22Rv1 (cell line): Measurements from ENCODE around the gene LIN52.

Experiments
- H3K27ac ChIP-seq: fragments of 450-650 bp; 2 replicates; pipeline ENCODE4 v1.5.1; 2017
- CTCF ChIP-seq: fragments of 450-650 bp; IDR thresholded peaks from 2 replicates; pipeline ENCODE4 v1.5.1; 2017; ENCODE audit warnings: mild to moderate bottlenecking
- ZFX ChIP-seq: fragments of 450-650 bp; IDR thresholded peaks from 2 replicates; pipeline ENCODE4 v1.6.1; 2017; ENCODE audit warnings: antibody characterized with exemption, borderline replicate concordance

LIN52 gene

GRCh38 chr14:74190927-74191575 is 106.3 kb downstream of the LIN52 start:
- H3K27ac ChIP-seq = no peak overlapping the region
- no peak for TF ChIP-seq ZFX
- no peak for TF ChIP-seq CTCF

- TF ChIP-seq ZFX = no peak
- no peak for TF ChIP-seq CTCF
- H3K27ac ChIP-seq = no peak overlapping the region
These were observed 109.9 kb downstream of the LIN52 start for GRCh38 chr14:74194506-74195274.

GRCh38 chr14:74195623-74196022 is 110.9 kb downstream of the LIN52 start:
- no peak overlapping the region for H3K27ac ChIP-seq
- TF ChIP-seq ZFX = no peak
- no peak for TF ChIP-seq CTCF

- no peak overlapping the region for H3K27ac ChIP-seq
- no peak for TF ChIP-seq CTCF
These were observed 113.9 kb downstream of the LIN52 start for GRCh38 chr14:74198441-74199234.

GRCh38 chr14:74202113-74202512 is 117.4 kb downstream of the LIN52 start:
- no peak overlapping the region for H3K27ac ChIP-seq
- TF ChIP-seq ZFX (no peak), CTCF (no peak)

GRCh38 chr14:74203639-74204038 is 118.9 kb downstream of the LIN52 start:
- H3K27ac ChIP-seq = no peak overlapping the region
- TF ChIP-seq CTCF = no peak
- no peak for TF ChIP-seq ZFX
